Suprapubic skin (tissue), 4 donors: ENCODE results near the gene ATP11A. TPM values are rescaled to one million over a fixed set of nuclear protein-coding genes. Genes with fewer than 3 reads are reported as not detected.

Experiments
- DNase-seq, 2 donors: peaks; one replicate each; pipeline ENCODE4 v3.0.0-alpha.2; 2019; ENCODE audit warnings: low spot score in 2 of 2
- H3K27ac ChIP-seq: fragments of 200-600 bp; sonication (generic); one replicate; pipeline ENCODE4 v1.5.1; 2019
- H3K27me3 ChIP-seq: fragments of 200-600 bp; sonication (generic); one replicate; pipeline ENCODE4 v1.5.1; 2019
- H3K36me3 ChIP-seq: fragments of 200-600 bp; sonication (generic); one replicate; pipeline ENCODE4 v1.5.1; 2019
- H3K4me1 ChIP-seq: fragments of 200-600 bp; sonication (generic); one replicate; pipeline ENCODE4 v1.5.1; 2019
- H3K4me3 ChIP-seq: fragments of 200-600 bp; sonication (generic); one replicate; pipeline ENCODE4 v1.5.1; 2019; ENCODE audit warnings: mild to moderate bottlenecking
- H3K9me3 ChIP-seq: fragments of 200-600 bp; sonication (generic); one replicate; pipeline ENCODE4 v1.5.1; 2019
- CTCF ChIP-seq, 2 donors: fragments of 200-600 bp in 1 of 2; fragments of 450-650 bp in 1 of 2; sonication (generic) in 1 of 2; IDR thresholded peaks; one replicate each; pipeline ENCODE4 v1.5.1; 2016 to 2019; ENCODE audit warnings: antibody characterized with exemption in 2 of 2, mild to moderate bottlenecking in 1 of 2, moderate library complexity in 1 of 2
- EP300 ChIP-seq: sonication (generic); formaldehyde crosslinking; IDR thresholded peaks from one replicate; pipeline ENCODE4 v1.6.1; 2017; ENCODE audit warnings: antibody characterized with exemption
- POLR2A ChIP-seq, 2 donors: fragments of 450-650 bp; IDR thresholded peaks; one replicate each; pipeline ENCODE4 v1.6.1; 2017; ENCODE audit warnings: antibody characterized with exemption in 2 of 2, mild to moderate bottlenecking in 2 of 2, moderate library complexity in 2 of 2
- POLR2AphosphoS5 ChIP-seq, 3 donors: sonication (generic); formaldehyde crosslinking; IDR thresholded peaks; one replicate each; pipeline ENCODE4 v1.6.1; 2017; ENCODE audit warnings: antibody characterized with exemption in 3 of 3
- WGBS: methylation state at CpG from one replicate; pipeline ENCODE4 v1.1.5; 2018; 5-methylcytosine and 5-hydroxymethylcytosine counted together
- total RNA-seq, 4 donors: library from RNA; depleted of rRNA; stranded (reverse); fragments of >200 nt; gene quantifications; one replicate each; pipeline ENCODE4 v1.1.0, GENCODE V29; 2016

ATP11A gene
- total RNA-seq, 4 donors from 2014 or later, result 22.8 to 51.0 (median 39.8) TPM

GRCh38 chr13:112831196-112831595, 141.4 kb downstream of the ATP11A start:
- WGBS, result 96% methylated on average over 12 of the region's 21 CpGs
- Histone ChIP-seq H3K4me3 (no peak overlapping the region), H3K27me3 (no peaks in the 10 kb centered on the region), H3K27ac (no peak overlapping the region), H3K9me3 (no peaks in the 10 kb centered on the region), H3K4me1 (no peaks in the 10 kb centered on the region), H3K36me3 (peaks cover 80% of the 10 kb centered on the region)
- no peak for DNase-seq
- TF ChIP-seq CTCF (IDR thresholded peaks at IDR 0.05) (no peak), EP300 (no peak), POLR2A (IDR thresholded peaks at IDR 0.05) (no peak), POLR2AphosphoS5 (IDR thresholded peaks at IDR 0.05) (no peak)

GRCh38 chr13:112831801-112832200, 142.0 kb downstream of the ATP11A start:
- H3K36me3 ChIP-seq, result peaks cover 78% of the 10 kb centered on the region
- no peaks in the 10 kb centered on the region for H3K9me3 ChIP-seq
- 89% methylated on average over 13 of the region's 13 CpGs for WGBS

GRCh38 chr13:112832811-112833210, 143.0 kb downstream of the ATP11A start:
- Histone ChIP-seq H3K27me3 (no peaks in the 10 kb centered on the region), H3K36me3 (peaks cover 72% of the 10 kb centered on the region), H3K4me1 (peaks cover 4% of the 10 kb centered on the region), H3K4me3 (no peak overlapping the region), H3K9me3 (no peaks in the 10 kb centered on the region), H3K27ac (no peak overlapping the region)
- DNase-seq, result no peak
- WGBS, result 98% methylated on average over 21 of the region's 23 CpGs
- TF ChIP-seq POLR2A (IDR thresholded peaks at IDR 0.05) (no peak), POLR2AphosphoS5 (IDR thresholded peaks at IDR 0.05) (no peak), EP300 (no peak), CTCF (IDR thresholded peaks at IDR 0.05) (no peak)

More at GRCh38 chr13:112831801-112832200, 142.0 kb downstream of the ATP11A start:
- Histone ChIP-seq H3K27ac (no peak overlapping the region), H3K4me3 (no peak overlapping the region), H3K27me3 (no peaks in the 10 kb centered on the region), H3K4me1 (peaks cover under 1% of the 10 kb centered on the region)
- DNase-seq, result no peak
- TF ChIP-seq POLR2AphosphoS5 (IDR thresholded peaks at IDR 0.05), result no peak
- TF ChIP-seq CTCF (IDR thresholded peaks at IDR 0.05), result no peak
- no peak for TF ChIP-seq EP300
- no peak for TF ChIP-seq POLR2A (IDR thresholded peaks at IDR 0.05)

GRCh38 chr13:112833551-112834257, 143.9 kb downstream of the ATP11A start:
- H3K4me1 ChIP-seq, result peaks cover 4% of the 10 kb centered on the region
- WGBS, result 95% methylated on average over 25 of the region's 25 CpGs
- H3K9me3 ChIP-seq, result no peaks in the 10 kb centered on the region
- no peak for DNase-seq
- no peaks in the 10 kb centered on the region for H3K27me3 ChIP-seq
- no peak for TF ChIP-seq POLR2A (IDR thresholded peaks at IDR 0.05)
- no peak for TF ChIP-seq EP300
- TF ChIP-seq CTCF (IDR thresholded peaks at IDR 0.05), result no peak
- TF ChIP-seq POLR2AphosphoS5 (IDR thresholded peaks at IDR 0.05), result no peak
- H3K4me3 ChIP-seq, result no peak overlapping the region
- H3K36me3 ChIP-seq, result peaks cover 71% of the 10 kb centered on the region
- H3K27ac ChIP-seq, result no peak overlapping the region

GRCh38 chr13:112835344-112835743, 145.5 kb downstream of the ATP11A start:
- no peak for DNase-seq
- Histone ChIP-seq H3K4me3 (no peak overlapping the region), H3K36me3 (peaks cover 64% of the 10 kb centered on the region), H3K27me3 (no peaks in the 10 kb centered on the region), H3K27ac (no peak overlapping the region), H3K9me3 (no peaks in the 10 kb centered on the region), H3K4me1 (peaks cover 4% of the 10 kb centered on the region)
- WGBS, result 81% methylated on average over 15 of the region's 16 CpGs
- TF ChIP-seq EP300, result no peak
- no peak for TF ChIP-seq CTCF (IDR thresholded peaks at IDR 0.05)
- no peak for TF ChIP-seq POLR2A (IDR thresholded peaks at IDR 0.05)
- no peak for TF ChIP-seq POLR2AphosphoS5 (IDR thresholded peaks at IDR 0.05)
